ENCODE results near the gene LEMD1. TPM values are rescaled to one million over a fixed set of nuclear protein-coding genes. Genes with fewer than 3 reads are reported as not detected.

The LEMD1 gene
- total RNA-seq, 1 experiment from 2014 or later: 26.3 TPM

DNA sequence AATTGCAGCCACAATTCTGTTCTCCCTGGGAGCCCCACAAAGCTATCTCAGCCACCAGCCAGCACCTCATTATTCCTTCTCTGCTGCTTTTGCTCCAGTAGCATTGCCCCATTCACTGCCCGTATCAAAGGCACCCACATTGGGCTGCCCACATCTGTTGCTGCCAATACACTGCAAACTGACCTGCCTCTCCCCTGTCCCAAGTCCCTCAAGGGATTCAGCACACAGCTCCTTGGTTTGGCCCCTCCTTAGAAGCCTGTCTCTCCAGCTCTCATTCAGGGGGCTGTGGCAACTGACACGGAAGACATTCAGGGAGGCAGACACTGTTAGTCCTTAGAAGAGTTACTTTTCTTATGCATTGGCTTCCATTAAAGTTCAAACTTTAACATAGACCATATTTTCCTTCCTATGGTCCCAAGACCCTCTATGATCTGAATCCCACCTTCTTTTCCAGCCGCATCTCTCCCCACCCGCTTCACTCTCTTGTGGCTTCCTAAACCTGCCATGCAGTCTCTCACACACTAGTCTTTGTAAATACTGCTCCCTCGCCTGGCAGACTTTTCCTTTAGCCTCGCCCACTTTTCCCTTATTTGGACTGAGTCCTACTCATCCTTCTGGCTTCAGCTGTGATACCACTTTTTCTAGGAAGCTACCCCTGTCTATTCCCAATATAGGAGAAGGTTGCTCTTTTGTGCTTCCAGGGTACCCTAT is 45.9 kb downstream of the LEMD1 start:
- H3K9me3 Mint-ChIP-seq: no peaks in the 10 kb centered on the region
- peak; percentile 90 for ATAC-seq
- H3K36me3 Mint-ChIP-seq: no peaks in the 10 kb centered on the region
- TF ChIP-seq NR3C1 (CRISPR knock-in tag; conservative IDR thresholded peaks at IDR 0.05; ENCODE audit: low read depth) (no peak), JUN (CRISPR knock-in tag; IDR thresholded peaks at IDR 0.05) (no peak)
- TF ChIP-seq, protein P1, sequence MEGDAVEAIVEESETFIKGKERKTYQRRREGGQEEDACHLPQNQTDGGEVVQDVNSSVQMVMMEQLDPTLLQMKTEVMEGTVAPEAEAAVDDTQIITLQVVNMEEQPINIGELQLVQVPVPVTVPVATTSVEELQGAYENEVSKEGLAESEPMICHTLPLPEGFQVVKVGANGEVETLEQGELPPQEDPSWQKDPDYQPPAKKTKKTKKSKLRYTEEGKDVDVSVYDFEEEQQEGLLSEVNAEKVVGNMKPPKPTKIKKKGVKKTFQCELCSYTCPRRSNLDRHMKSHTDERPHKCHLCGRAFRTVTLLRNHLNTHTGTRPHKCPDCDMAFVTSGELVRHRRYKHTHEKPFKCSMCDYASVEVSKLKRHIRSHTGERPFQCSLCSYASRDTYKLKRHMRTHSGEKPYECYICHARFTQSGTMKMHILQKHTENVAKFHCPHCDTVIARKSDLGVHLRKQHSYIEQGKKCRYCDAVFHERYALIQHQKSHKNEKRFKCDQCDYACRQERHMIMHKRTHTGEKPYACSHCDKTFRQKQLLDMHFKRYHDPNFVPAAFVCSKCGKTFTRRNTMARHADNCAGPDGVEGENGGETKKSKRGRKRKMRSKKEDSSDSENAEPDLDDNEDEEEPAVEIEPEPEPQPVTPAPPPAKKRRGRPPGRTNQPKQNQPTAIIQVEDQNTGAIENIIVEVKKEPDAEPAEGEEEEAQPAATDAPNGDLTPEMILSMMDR (IDR thresholded peaks at IDR 0.05): no peak
- H3K4me1 Mint-ChIP-seq: peaks cover 46% of the 10 kb centered on the region
- peak overlapping the region; percentile 52 for H3K4me3 Mint-ChIP-seq
- DNase-seq (ENCODE audit: low spot score): peak; percentile 30
- CTCF ChIA-PET: interaction anchor here (0.6 to 3.3 kb wide), 16 partner anchors 12 to 282 kb away, joined by 3 to 35 read pairs (median 5); no protein-coding TSS in a partner anchor
- POLR2A ChIA-PET: interaction anchor here (0.7 to 1.2 kb wide), 2 partner anchors 14 to 54 kb away, joined by 3 read pairs; no protein-coding TSS in a partner anchor
- peak overlapping the region; percentile 80 for H3K27ac Mint-ChIP-seq
- no peaks in the 10 kb centered on the region for H3K27me3 Mint-ChIP-seq (ENCODE audit: low read depth)

DNA sequence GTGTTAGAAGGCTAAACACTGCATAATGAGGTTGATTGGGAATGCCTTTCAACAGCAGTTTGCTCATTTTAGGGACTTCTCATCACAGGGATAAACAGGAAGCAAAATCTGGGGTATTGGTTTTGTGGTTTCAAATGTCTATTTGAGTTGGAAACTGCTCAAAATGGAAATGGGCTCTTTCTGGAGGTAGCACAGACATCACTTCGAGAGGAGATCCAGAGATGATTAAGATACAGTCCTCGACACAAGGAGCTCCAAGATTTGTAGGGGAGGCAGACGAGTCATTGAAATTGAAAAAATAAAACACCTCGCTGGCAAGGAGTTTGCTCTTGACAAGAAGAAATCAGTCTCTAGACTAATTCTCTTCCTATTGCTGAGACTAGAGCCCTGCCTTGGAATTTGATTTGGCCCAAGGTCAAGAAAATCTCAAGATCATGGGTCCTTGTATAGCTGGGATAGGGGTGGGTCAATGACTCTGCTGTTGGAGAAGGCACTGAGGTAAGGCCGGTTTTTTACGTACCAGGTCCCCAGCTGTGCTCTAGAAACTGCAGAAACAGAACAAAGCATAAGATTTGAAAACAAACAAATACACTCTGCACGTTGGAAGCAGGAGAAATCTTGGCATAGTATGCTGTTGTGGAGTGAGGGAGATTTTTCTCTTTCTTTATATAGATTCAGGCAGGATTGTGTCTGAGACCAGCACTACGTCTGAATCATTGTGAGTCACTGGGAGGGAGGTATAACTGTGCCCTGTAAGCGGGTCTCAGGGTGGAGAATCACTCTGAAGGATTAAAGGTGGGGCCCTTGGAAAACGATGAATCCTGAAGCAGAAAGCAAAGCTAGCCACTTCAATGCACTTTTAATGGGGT is 47.4 kb downstream of the LEMD1 start:
- TF ChIP-seq ETV6 (CRISPR knock-in tag; IDR thresholded peaks at IDR 0.05) (no peak), TEAD4 (CRISPR knock-in tag; IDR thresholded peaks at IDR 0.05) (no peak), ZNF317 (CRISPR knock-in tag; IDR thresholded peaks at IDR 0.05; ENCODE audit: borderline replicate concordance, low read depth) (no peak), GRHL2 (CRISPR knock-in tag; IDR thresholded peaks at IDR 0.05; ENCODE audit: insufficient replicate concordance, severe bottlenecking) (no peak), FOXP1 (CRISPR knock-in tag; IDR thresholded peaks at IDR 0.05; ENCODE audit: borderline replicate concordance) (no peak), ZNF232 (CRISPR knock-in tag; IDR thresholded peaks at IDR 0.05) (no peak), ELF4 (CRISPR knock-in tag; IDR thresholded peaks at IDR 0.05; ENCODE audit: low read depth) (no peak), FOXK1 (CRISPR knock-in tag; IDR thresholded peaks at IDR 0.05) (no peak), TP53 (CRISPR knock-in tag; IDR thresholded peaks at IDR 0.05) (no peak)
- TF ChIP-seq, protein P2, sequence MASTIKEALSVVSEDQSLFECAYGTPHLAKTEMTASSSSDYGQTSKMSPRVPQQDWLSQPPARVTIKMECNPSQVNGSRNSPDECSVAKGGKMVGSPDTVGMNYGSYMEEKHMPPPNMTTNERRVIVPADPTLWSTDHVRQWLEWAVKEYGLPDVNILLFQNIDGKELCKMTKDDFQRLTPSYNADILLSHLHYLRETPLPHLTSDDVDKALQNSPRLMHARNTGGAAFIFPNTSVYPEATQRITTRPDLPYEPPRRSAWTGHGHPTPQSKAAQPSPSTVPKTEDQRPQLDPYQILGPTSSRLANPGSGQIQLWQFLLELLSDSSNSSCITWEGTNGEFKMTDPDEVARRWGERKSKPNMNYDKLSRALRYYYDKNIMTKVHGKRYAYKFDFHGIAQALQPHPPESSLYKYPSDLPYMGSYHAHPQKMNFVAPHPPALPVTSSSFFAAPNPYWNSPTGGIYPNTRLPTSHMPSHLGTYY (CRISPR knock-in tag; IDR thresholded peaks at IDR 0.05): no peak
- TF ChIP-seq, protein P3, sequence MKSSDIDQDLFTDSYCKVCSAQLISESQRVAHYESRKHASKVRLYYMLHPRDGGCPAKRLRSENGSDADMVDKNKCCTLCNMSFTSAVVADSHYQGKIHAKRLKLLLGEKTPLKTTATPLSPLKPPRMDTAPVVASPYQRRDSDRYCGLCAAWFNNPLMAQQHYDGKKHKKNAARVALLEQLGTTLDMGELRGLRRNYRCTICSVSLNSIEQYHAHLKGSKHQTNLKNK (CRISPR knock-in tag; IDR thresholded peaks at IDR 0.05): no peak
- TF ChIP-seq, protein P4, sequence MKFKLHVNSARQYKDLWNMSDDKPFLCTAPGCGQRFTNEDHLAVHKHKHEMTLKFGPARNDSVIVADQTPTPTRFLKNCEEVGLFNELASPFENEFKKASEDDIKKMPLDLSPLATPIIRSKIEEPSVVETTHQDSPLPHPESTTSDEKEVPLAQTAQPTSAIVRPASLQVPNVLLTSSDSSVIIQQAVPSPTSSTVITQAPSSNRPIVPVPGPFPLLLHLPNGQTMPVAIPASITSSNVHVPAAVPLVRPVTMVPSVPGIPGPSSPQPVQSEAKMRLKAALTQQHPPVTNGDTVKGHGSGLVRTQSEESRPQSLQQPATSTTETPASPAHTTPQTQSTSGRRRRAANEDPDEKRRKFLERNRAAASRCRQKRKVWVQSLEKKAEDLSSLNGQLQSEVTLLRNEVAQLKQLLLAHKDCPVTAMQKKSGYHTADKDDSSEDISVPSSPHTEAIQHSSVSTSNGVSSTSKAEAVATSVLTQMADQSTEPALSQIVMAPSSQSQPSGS (CRISPR knock-in tag; IDR thresholded peaks at IDR 0.05; ENCODE audit: borderline replicate concordance, low read depth): no peak
- H3K9me3 Mint-ChIP-seq: no peaks in the 10 kb centered on the region
- H3K4me3 Mint-ChIP-seq: no peak overlapping the region
- POLR2A ChIA-PET: no interaction called here
- H3K27ac Mint-ChIP-seq: no peak overlapping the region
- H3K36me3 Mint-ChIP-seq: no peaks in the 10 kb centered on the region
- H3K4me1 Mint-ChIP-seq: peaks cover 46% of the 10 kb centered on the region
- DNase-seq (ENCODE audit: low spot score) (no peak), ATAC-seq (no peak)
- CTCF ChIA-PET: interaction anchor here (1.6 to 3.3 kb wide), 6 partner anchors 20 to 150 kb away, joined by 5 to 35 read pairs (median 8); no protein-coding TSS in a partner anchor
- H3K27me3 Mint-ChIP-seq (ENCODE audit: low read depth): no peaks in the 10 kb centered on the region

DNA sequence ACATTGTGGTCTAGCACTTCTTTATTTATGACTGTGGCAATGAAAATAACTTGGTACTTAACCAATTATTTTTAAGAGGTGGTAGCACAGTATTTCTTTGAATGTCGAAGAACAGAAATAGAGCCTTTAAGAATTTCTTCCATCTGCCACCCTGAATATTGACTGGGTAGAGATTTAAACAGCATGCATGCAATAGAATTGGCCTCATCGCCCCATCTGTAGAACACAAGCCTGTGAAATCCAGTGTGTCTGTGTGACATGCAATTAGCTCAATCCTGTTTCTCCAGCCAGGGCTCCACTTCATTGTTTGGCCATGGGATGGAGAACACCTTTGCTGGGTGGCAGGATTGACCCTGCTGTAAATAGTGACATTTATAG is 48.1 kb downstream of the LEMD1 start:
- DNase-seq (ENCODE audit: low spot score): no peak
- no peaks in the 10 kb centered on the region for H3K27me3 Mint-ChIP-seq (ENCODE audit: low read depth)
- ChIA-PET CTCF (interaction anchor here (1.1 to 3.3 kb wide), 4 partner anchors 20 to 58 kb away, joined by 5 to 35 read pairs (median 7); no protein-coding TSS in a partner anchor), POLR2A (no interaction called here)
- no peak for ATAC-seq
- no peak overlapping the region for H3K4me3 Mint-ChIP-seq
- H3K9me3 Mint-ChIP-seq: no peaks in the 10 kb centered on the region
- H3K36me3 Mint-ChIP-seq: no peaks in the 10 kb centered on the region
- no peak overlapping the region for H3K27ac Mint-ChIP-seq
- peaks cover 46% of the 10 kb centered on the region for H3K4me1 Mint-ChIP-seq
- TF ChIP-seq JAZF1 (CRISPR knock-in tag; IDR thresholded peaks at IDR 0.05) (no peak), OVOL2 (CRISPR knock-in tag; IDR thresholded peaks at IDR 0.05; ENCODE audit: borderline replicate concordance) (no peak), FOXJ3 (CRISPR knock-in tag; IDR thresholded peaks at IDR 0.05; ENCODE audit: borderline replicate concordance) (no peak), KAT7 (CRISPR knock-in tag; IDR thresholded peaks at IDR 0.05; ENCODE audit: borderline replicate concordance) (no peak), RELA (CRISPR knock-in tag; IDR thresholded peaks at IDR 0.05; ENCODE audit: borderline replicate concordance) (no peak), NR3C1 (CRISPR knock-in tag; conservative IDR thresholded peaks at IDR 0.05; ENCODE audit: low read depth) (no peak), ETV6 (CRISPR knock-in tag; IDR thresholded peaks at IDR 0.05) (no peak)
- TF ChIP-seq, protein P5, sequence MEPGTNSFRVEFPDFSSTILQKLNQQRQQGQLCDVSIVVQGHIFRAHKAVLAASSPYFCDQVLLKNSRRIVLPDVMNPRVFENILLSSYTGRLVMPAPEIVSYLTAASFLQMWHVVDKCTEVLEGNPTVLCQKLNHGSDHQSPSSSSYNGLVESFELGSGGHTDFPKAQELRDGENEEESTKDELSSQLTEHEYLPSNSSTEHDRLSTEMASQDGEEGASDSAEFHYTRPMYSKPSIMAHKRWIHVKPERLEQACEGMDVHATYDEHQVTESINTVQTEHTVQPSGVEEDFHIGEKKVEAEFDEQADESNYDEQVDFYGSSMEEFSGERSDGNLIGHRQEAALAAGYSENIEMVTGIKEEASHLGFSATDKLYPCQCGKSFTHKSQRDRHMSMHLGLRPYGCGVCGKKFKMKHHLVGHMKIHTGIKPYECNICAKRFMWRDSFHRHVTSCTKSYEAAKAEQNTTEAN (CRISPR knock-in tag; IDR thresholded peaks at IDR 0.05): no peak
- TF ChIP-seq, protein P6, sequence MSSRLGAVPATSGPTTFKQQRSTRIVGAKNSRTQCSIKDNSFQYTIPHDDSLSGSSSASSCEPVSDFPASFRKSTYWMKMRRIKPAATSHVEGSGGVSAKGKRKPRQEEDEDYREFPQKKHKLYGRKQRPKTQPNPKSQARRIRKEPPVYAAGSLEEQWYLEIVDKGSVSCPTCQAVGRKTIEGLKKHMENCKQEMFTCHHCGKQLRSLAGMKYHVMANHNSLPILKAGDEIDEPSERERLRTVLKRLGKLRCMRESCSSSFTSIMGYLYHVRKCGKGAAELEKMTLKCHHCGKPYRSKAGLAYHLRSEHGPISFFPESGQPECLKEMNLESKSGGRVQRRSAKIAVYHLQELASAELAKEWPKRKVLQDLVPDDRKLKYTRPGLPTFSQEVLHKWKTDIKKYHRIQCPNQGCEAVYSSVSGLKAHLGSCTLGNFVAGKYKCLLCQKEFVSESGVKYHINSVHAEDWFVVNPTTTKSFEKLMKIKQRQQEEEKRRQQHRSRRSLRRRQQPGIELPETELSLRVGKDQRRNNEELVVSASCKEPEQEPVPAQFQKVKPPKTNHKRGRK (CRISPR knock-in tag; IDR thresholded peaks at IDR 0.05; ENCODE audit: borderline replicate concordance): no peak
